Prostate gland (tissue), 2 donors: ENCODE measurements around the gene STAMBPL1.

Source experiments
- POLR2A ChIP-seq: fragments of 450-650 bp; IDR thresholded peaks from one replicate; pipeline ENCODE4 v1.6.1; 2016; ENCODE audit warnings: antibody characterized with exemption, mild to moderate bottlenecking
- POLR2AphosphoS5 ChIP-seq: sonication (generic); formaldehyde crosslinking; IDR thresholded peaks from one replicate; pipeline ENCODE4 v1.6.1; 2017; ENCODE audit warnings: antibody characterized with exemption
- TF ChIP-seq, protein P1 (sequence below), 4 experiments: fragments of 200-600 bp in 2 of 4; fragments of 450-650 bp in 2 of 4; sonication (generic) in 2 of 4; IDR thresholded peaks; 1 replicate in 3 of 4; 2 replicates in 1 of 4; pipeline ENCODE4 v1.5.1; 2016 to 2019; ENCODE audit warnings: antibody characterized with exemption in 4 of 4, mild to moderate bottlenecking in 2 of 4, moderate library complexity in 2 of 4

GRCh38 chr10:88922041-88922440 is 42.0 kb downstream of the STAMBPL1 start:
- TF ChIP-seq, protein P1, sequence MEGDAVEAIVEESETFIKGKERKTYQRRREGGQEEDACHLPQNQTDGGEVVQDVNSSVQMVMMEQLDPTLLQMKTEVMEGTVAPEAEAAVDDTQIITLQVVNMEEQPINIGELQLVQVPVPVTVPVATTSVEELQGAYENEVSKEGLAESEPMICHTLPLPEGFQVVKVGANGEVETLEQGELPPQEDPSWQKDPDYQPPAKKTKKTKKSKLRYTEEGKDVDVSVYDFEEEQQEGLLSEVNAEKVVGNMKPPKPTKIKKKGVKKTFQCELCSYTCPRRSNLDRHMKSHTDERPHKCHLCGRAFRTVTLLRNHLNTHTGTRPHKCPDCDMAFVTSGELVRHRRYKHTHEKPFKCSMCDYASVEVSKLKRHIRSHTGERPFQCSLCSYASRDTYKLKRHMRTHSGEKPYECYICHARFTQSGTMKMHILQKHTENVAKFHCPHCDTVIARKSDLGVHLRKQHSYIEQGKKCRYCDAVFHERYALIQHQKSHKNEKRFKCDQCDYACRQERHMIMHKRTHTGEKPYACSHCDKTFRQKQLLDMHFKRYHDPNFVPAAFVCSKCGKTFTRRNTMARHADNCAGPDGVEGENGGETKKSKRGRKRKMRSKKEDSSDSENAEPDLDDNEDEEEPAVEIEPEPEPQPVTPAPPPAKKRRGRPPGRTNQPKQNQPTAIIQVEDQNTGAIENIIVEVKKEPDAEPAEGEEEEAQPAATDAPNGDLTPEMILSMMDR (IDR thresholded peaks at IDR 0.05), result no peak
- TF ChIP-seq POLR2A (no peak), POLR2AphosphoS5 (no peak)
